ENCODE measurements around the gene IL15RA.

- no peak for TF ChIP-seq CTCF (IDR thresholded peaks at IDR 0.05)
- TF ChIP-seq EP300 (IDR thresholded peaks at IDR 0.05), result no peak
These were observed 74.7 kb downstream of the IL15RA start for GRCh38 chr10:5902511-5903274.
